OCI-LY7 (cell line): ENCODE data around the gene GCSAML. TPM values are rescaled to one million over a fixed set of nuclear protein-coding genes. Genes with fewer than 3 reads are reported as not detected.

Experiments used
- BruUV-seq: library from RNA; stranded (reverse); fragments of 400-500 nt; replicated peaks from 2 replicates; lab custom pipeline; 2021; lab: Mats Ljungman, UMichigan
- CTCF ChIA-PET: fragments of 300-600 bp; sonication (Branson Sonifier 250); formaldehyde crosslinking; loops from one replicate; lab custom pipeline; 2022; ENCODE audit warnings: antibody characterized with exemption; ENCODE audit not compliant: unreplicated experiment; lab: Charles Lee
- POLR2A ChIA-PET: fragments of 300-600 bp; sonication (Branson Sonifier 250); formaldehyde crosslinking; loops from one replicate; lab custom pipeline; 2022; ENCODE audit warnings: antibody characterized with exemption; lab: Charles Lee
- DNase-seq: peaks from one replicate; pipeline ENCODE4 v3.0.0-alpha.2; 2015; ENCODE audit warnings: low spot score
- H2AFZ ChIP-seq: fragments of 200-600 bp; sonication (generic), shearing (Covaris generic); 2 replicates; pipeline ENCODE4 v1.6.1; 2014; ENCODE audit warnings: mild to moderate bottlenecking, antibody characterized with exemption, low read length, moderate library complexity
- H3K27ac ChIP-seq: fragments of 200-600 bp; sonication (generic); 2 replicates; pipeline ENCODE4 v1.5.1; 2014; ENCODE audit warnings: mixed run types, low read depth, mild to moderate bottlenecking, moderate library complexity, low read length, inconsistent platforms; ENCODE audit not compliant: poor library complexity, severe bottlenecking
- H3K36me3 ChIP-seq: fragments of 200-600 bp; sonication (generic); 2 replicates; pipeline ENCODE4 v1.6.1; 2014; ENCODE audit warnings: mild to moderate bottlenecking, antibody characterized with exemption, low read length, moderate library complexity, mixed read lengths; ENCODE audit not compliant: insufficient read depth
- H3K4me1 ChIP-seq: fragments of 200-600 bp; sonication (generic); 2 replicates; pipeline ENCODE4 v1.5.1; 2014; ENCODE audit warnings: mild to moderate bottlenecking, low read length; ENCODE audit not compliant: insufficient read depth, poor library complexity, severe bottlenecking
- H3K4me2 ChIP-seq: fragments of 200-600 bp; sonication (generic); 2 replicates; pipeline ENCODE4 v1.6.1; 2014; ENCODE audit warnings: mild to moderate bottlenecking, low read length
- H3K4me3 ChIP-seq: fragments of 200-600 bp; sonication (generic); 2 replicates; pipeline ENCODE4 v1.5.1; 2014; ENCODE audit warnings: mild to moderate bottlenecking, low read depth, low read length; ENCODE audit not compliant: poor library complexity, severe bottlenecking
- H3K79me2 ChIP-seq: fragments of 200-600 bp; sonication (generic); 2 replicates; pipeline ENCODE4 v1.6.1; 2016; ENCODE audit warnings: low read depth, mild to moderate bottlenecking, low read length, moderate library complexity, mixed read lengths; ENCODE audit not compliant: insufficient read depth
- H3K9me2 ChIP-seq: fragments of 200-600 bp; sonication (generic); 2 replicates; pipeline ENCODE4 v1.6.1; 2016; ENCODE audit warnings: mild to moderate bottlenecking, low read length, mixed read lengths; ENCODE audit not compliant: insufficient read depth
- H3K9me3 ChIP-seq: fragments of 200-600 bp; sonication (generic); 2 replicates; pipeline ENCODE4 v1.6.1; 2014; ENCODE audit warnings: mild to moderate bottlenecking, mixed run types, low read length, mixed read lengths
- H4K20me1 ChIP-seq: fragments of 200-600 bp; sonication (generic); 2 replicates; pipeline ENCODE4 v1.6.1; 2014; ENCODE audit warnings: mild to moderate bottlenecking, antibody characterized with exemption, low read length, moderate library complexity, mixed read lengths; ENCODE audit not compliant: insufficient read depth
- CTCF ChIP-seq: fragments of 200-600 bp; sonication (generic); conservative IDR thresholded peaks from 2 replicates; pipeline ENCODE4 v1.5.1; 2014; ENCODE audit warnings: mild to moderate bottlenecking, antibody characterized with exemption, low read length, moderate library complexity, mixed read lengths
- EZH2phosphoT487 ChIP-seq: fragments of 200-600 bp; sonication (generic); IDR thresholded peaks from 2 replicates; pipeline ENCODE4 v1.6.1; 2018; ENCODE audit warnings: low read depth, borderline replicate concordance, mild to moderate bottlenecking, mixed run types, antibody characterized with exemption, low read length, moderate library complexity, mixed read lengths
- intact Hi-C: fragments of 100-400 bp; cut with micrococcal nuclease; formaldehyde crosslinking; loops from one replicate; pipeline ENCODE4 v1.10.0; 2022; ENCODE audit not compliant: unreplicated experiment
- total RNA-seq, 2 experiments: library from RNA; depleted of rRNA in 1 of 2; stranded (reverse); fragments of >200 nt in 1 of 2; shearing (Covaris generic) in 1 of 2; gene quantifications; 2 replicates each; pipeline ENCODE4 v1.2.3, GENCODE V29; 2014 to 2022

GCSAML gene
- total RNA-seq, 2 experiments from 2014 or later = not detected

- H3K9me2 ChIP-seq = no peaks in the 10 kb centered on the region
- no peaks in the 10 kb centered on the region for H3K9me3 ChIP-seq
- no peaks in the 10 kb centered on the region for H3K4me1 ChIP-seq
- CTCF ChIA-PET = no interaction called here
- no peaks in the 10 kb centered on the region for H3K79me2 ChIP-seq
- no peak overlapping the region for H3K4me3 ChIP-seq
- H3K36me3 ChIP-seq = no peaks in the 10 kb centered on the region
- no peak overlapping the region for H3K4me2 ChIP-seq
- no peaks in the 10 kb centered on the region for H4K20me1 ChIP-seq
- BruUV-seq = no TSS peak
- no peak for DNase-seq
- no peak overlapping the region for H3K27ac ChIP-seq
- TF ChIP-seq EZH2phosphoT487 (no peak), CTCF (no peak)
- H2AFZ ChIP-seq = no peak overlapping the region
- intact Hi-C loops = no loop called here
- POLR2A ChIA-PET = interaction anchor here (0.8 kb wide), 1 partner anchor 12 kb away, joined by 5 read pairs; no protein-coding TSS in a partner anchor
Observed at GRCh38 chr1:247552231-247552630, 3.3 kb downstream of the GCSAML start.

GRCh38 chr1:247557926-247558674, 9.2 kb downstream of the GCSAML start:
- no peaks in the 10 kb centered on the region for H4K20me1 ChIP-seq
- no peak overlapping the region for H2AFZ ChIP-seq
- CTCF ChIA-PET = no interaction called here
- no peaks in the 10 kb centered on the region for H3K9me3 ChIP-seq
- BruUV-seq = no TSS peak
- H3K27ac ChIP-seq = no peak overlapping the region
- no peak for DNase-seq
- POLR2A ChIA-PET = interaction anchor here (0.5 kb wide), 1 partner anchor 9 kb away, joined by 3 read pairs; the partner anchor contains the start of gene GCSAML
- TF ChIP-seq CTCF (no peak), EZH2phosphoT487 (no peak)
- H3K4me1 ChIP-seq = no peaks in the 10 kb centered on the region
- no peaks in the 10 kb centered on the region for H3K9me2 ChIP-seq
- intact Hi-C loops = no loop called here
- H3K4me3 ChIP-seq = no peak overlapping the region
- no peaks in the 10 kb centered on the region for H3K36me3 ChIP-seq
- H3K79me2 ChIP-seq = no peaks in the 10 kb centered on the region
- H3K4me2 ChIP-seq = no peak overlapping the region

- Histone ChIP-seq H2AFZ (no peak overlapping the region), H3K79me2 (no peaks in the 10 kb centered on the region), H3K36me3 (no peaks in the 10 kb centered on the region), H3K9me3 (no peaks in the 10 kb centered on the region), H3K4me3 (no peak overlapping the region), H3K27ac (no peak overlapping the region), H3K4me2 (no peak overlapping the region), H3K9me2 (no peaks in the 10 kb centered on the region), H4K20me1 (no peaks in the 10 kb centered on the region), H3K4me1 (no peaks in the 10 kb centered on the region)
- DNase-seq = no peak
- BruUV-seq = no TSS peak
- POLR2A ChIA-PET = interaction anchor here (0.6 kb wide), 1 partner anchor 183 kb away, joined by 4 read pairs; no protein-coding TSS in a partner anchor
- intact Hi-C loops = no loop called here
- no peak for TF ChIP-seq CTCF
- TF ChIP-seq EZH2phosphoT487 = no peak
- CTCF ChIA-PET = no interaction called here
Observed at GRCh38 chr1:247561711-247562110, 12.8 kb downstream of the GCSAML start.
